Stimulated activated CD4-positive, alpha-beta T cell treated with anti-CD3 and anti-CD28 coated beads, Interleukin-12 subunit alpha, Interleukin-12 subunit beta, amount 100 ng/mL, for 24 hours (primary cell): ENCODE results near the gene CFP.
A peak's percentile ranks its signal among the peaks of the same experiment; 100 is the strongest.
"Not testable (repeated sequence)": the region's sequence is repeated elsewhere in the genome, so short reads cannot be mapped to it uniquely, and the experiment has no call there.

Source experiments
- DNase-seq, 2 experiments: peaks; one replicate each; pipeline ENCODE4 v3.0.0-alpha.2; 2020; ENCODE audit warnings: low read depth in 2 of 2

The CFP gene

GRCh38 chrX:47629419-47630200 lies at the start of gene CFP:
CFP (minus strand) TSS chrX:47629930; CDS start chrX:47629844, 86 bp downstream.
- no peak for DNase-seq

- DNase-seq: not testable (repeated sequence)
Observed at GRCh38 chrX:47675959-47676859, 46.5 kb upstream of the CFP start.

GRCh38 chrX:47674776-47675175 lies 45.0 kb upstream of the CFP start:
- no peak for DNase-seq

GRCh38 chrX:47665797-47666196 lies 36.1 kb upstream of the CFP start:
- DNase-seq: not testable (repeated sequence)

- DNase-seq: no peak
Observed at GRCh38 chrX:47664737-47665136, 35.0 kb upstream of the CFP start.

- DNase-seq: peak in 1 of 2 experiments; percentile 41
Observed at GRCh38 chrX:47662144-47662657, 32.5 kb upstream of the CFP start.

GRCh38 chrX:47661539-47661938 lies 31.8 kb upstream of the CFP start:
- no peak for DNase-seq

- DNase-seq: no peak
Observed at GRCh38 chrX:47659421-47659726, 29.6 kb upstream of the CFP start.

- peak; percentile 80 to 90 for DNase-seq
Observed at GRCh38 chrX:47658684-47659420, 29.1 kb upstream of the CFP start, which contains the start of gene UXT. UXT (minus strand) TSS chrX:47659180; CDS start chrX:47658927, 253 bp downstream.

- no peak for DNase-seq
Observed at GRCh38 chrX:47658301-47658683, 28.6 kb upstream of the CFP start.

- no peak for DNase-seq
Observed at GRCh38 chrX:47651043-47651905, 21.5 kb upstream of the CFP start.

GRCh38 chrX:47650164-47651042 lies 20.7 kb upstream of the CFP start, which contains the start of gene ELK1:
ELK1 (minus strand) TSS chrX:47650563; CDS start chrX:47641441, 9,122 bp downstream.
- peak; percentile 70 to 75 for DNase-seq

- DNase-seq: no peak
Observed at GRCh38 chrX:47649781-47650163, 20.0 kb upstream of the CFP start.

- DNase-seq: no peak
Observed at GRCh38 chrX:47649271-47649670, 19.5 kb upstream of the CFP start.

- no peak for DNase-seq
Observed at GRCh38 chrX:47648376-47648775, 18.6 kb upstream of the CFP start.

- no peak for DNase-seq
Observed at GRCh38 chrX:47646636-47647035, 16.9 kb upstream of the CFP start.

- DNase-seq: no peak
Observed at GRCh38 chrX:47645530-47645929, 15.8 kb upstream of the CFP start.

GRCh38 chrX:47644557-47645091 lies 14.9 kb upstream of the CFP start:
- DNase-seq: no peak

GRCh38 chrX:47643926-47644325 lies 14.2 kb upstream of the CFP start:
- no peak for DNase-seq

GRCh38 chrX:47638816-47639215 lies 9.1 kb upstream of the CFP start:
- DNase-seq: no peak
